Measurements from ENCODE around the gene EXOC6B. TPM values are rescaled to one million over a fixed set of nuclear protein-coding genes. Genes with fewer than 3 reads are reported as not detected.

The EXOC6B gene
- total and polyA plus RNA-seq, 9 of the 15 experiments (the other 6 are each of a cell fraction or from before 2014, with no cell fraction given), result 0.28 to 4.2 (median 2.0) TPM

DNA sequence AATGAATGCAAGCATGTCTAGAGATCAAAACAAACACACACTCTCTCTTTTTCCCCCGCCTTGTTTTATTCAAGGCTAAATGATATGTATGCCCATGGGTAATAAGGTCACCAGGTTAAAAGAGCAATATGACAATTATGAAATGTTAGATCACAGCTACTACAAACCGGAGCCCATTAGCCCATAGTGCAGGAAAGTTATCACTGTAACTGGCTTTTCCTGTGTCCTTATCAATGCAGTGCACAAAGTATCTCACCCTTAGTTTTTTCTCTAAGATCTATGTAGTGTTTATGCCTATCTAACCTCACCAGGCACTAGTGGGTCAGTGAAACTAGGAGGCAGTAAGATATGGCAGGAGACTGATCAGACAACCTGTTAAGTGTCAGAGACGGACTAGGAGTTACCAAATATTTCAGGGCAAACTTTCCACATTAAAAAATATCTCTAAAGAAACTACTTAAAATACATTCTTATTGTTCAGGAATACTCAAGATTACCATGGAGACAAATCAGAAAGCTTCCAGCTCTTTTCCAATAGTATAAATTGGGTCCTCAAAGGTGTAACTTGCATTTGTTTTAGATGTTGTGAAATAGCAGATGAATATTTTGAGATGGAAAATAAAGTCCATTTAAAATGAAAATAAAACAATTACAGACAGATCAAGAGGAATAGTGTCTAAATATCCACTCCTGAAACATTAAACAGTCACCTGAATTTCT, 282.2 kb downstream of the EXOC6B start (continued):
- TF ChIP-seq, protein P1, sequence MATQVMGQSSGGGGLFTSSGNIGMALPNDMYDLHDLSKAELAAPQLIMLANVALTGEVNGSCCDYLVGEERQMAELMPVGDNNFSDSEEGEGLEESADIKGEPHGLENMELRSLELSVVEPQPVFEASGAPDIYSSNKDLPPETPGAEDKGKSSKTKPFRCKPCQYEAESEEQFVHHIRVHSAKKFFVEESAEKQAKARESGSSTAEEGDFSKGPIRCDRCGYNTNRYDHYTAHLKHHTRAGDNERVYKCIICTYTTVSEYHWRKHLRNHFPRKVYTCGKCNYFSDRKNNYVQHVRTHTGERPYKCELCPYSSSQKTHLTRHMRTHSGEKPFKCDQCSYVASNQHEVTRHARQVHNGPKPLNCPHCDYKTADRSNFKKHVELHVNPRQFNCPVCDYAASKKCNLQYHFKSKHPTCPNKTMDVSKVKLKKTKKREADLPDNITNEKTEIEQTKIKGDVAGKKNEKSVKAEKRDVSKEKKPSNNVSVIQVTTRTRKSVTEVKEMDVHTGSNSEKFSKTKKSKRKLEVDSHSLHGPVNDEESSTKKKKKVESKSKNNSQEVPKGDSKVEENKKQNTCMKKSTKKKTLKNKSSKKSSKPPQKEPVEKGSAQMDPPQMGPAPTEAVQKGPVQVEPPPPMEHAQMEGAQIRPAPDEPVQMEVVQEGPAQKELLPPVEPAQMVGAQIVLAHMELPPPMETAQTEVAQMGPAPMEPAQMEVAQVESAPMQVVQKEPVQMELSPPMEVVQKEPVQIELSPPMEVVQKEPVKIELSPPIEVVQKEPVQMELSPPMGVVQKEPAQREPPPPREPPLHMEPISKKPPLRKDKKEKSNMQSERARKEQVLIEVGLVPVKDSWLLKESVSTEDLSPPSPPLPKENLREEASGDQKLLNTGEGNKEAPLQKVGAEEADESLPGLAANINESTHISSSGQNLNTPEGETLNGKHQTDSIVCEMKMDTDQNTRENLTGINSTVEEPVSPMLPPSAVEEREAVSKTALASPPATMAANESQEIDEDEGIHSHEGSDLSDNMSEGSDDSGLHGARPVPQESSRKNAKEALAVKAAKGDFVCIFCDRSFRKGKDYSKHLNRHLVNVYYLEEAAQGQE (IDR thresholded peaks at IDR 0.05; ENCODE audit: borderline replicate concordance), result no peak
- TF ChIP-seq, protein P1 (CRISPR knock-in tag; IDR thresholded peaks at IDR 0.05; ENCODE audit: low read depth), result no peak
- TF ChIP-seq ATF7 (IDR thresholded peaks at IDR 0.05) (peak; percentile 63), ZNF184 (CRISPR knock-in tag; IDR thresholded peaks at IDR 0.05) (no peak), ZNF316 (IDR thresholded peaks at IDR 0.05) (no peak), HSF4 (CRISPR knock-in tag; IDR thresholded peaks at IDR 0.05; ENCODE audit: borderline replicate concordance) (no peak), ZNF224 (CRISPR knock-in tag; IDR thresholded peaks at IDR 0.05) (no peak), TAF9B (IDR thresholded peaks at IDR 0.05; ENCODE audit: partially characterized antibody) (no peak), DDX20 (tag; IDR thresholded peaks at IDR 0.05; ENCODE audit: low read depth) (no peak), PCBP1 (IDR thresholded peaks at IDR 0.05; ENCODE audit: low read depth, low read length, poor library complexity, severe bottlenecking) (no peak), ZNF77 (CRISPR knock-in tag; IDR thresholded peaks at IDR 0.05) (no peak), HMG20B (CRISPR knock-in tag; IDR thresholded peaks at IDR 0.05) (no peak), PCBP2 (IDR thresholded peaks at IDR 0.05; ENCODE audit: low read depth, low read length, poor library complexity, severe bottlenecking) (no peak), TCF7 (IDR thresholded peaks at IDR 0.05; ENCODE audit: borderline replicate concordance) (peak; percentile 97), FOXM1 (IDR thresholded peaks at IDR 0.05; ENCODE audit: low read depth) (peak; percentile 97), FOXM1 (CRISPR knock-in tag; IDR thresholded peaks at IDR 0.05; ENCODE audit: low read depth) (no peak), THRAP3 (IDR thresholded peaks at IDR 0.05; ENCODE audit: borderline replicate concordance) (no peak)
- TF ChIP-seq, protein P2, sequence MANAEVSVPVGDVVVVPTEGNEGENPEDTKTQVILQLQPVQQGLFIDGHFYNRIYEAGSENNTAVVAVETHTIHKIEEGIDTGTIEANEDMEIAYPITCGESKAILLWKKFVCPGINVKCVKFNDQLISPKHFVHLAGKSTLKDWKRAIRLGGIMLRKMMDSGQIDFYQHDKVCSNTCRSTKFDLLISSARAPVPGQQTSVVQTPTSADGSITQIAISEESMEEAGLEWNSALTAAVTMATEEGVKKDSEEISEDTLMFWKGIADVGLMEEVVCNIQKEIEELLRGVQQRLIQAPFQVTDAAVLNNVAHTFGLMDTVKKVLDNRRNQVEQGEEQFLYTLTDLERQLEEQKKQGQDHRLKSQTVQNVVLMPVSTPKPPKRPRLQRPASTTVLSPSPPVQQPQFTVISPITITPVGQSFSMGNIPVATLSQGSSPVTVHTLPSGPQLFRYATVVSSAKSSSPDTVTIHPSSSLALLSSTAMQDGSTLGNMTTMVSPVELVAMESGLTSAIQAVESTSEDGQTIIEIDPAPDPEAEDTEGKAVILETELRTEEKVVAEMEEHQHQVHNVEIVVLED (CRISPR knock-in tag; IDR thresholded peaks at IDR 0.05), result 0 out of 2 replicates have a peak, but pooled peaks have one; percentile 15
- TF ChIP-seq, protein P3, sequence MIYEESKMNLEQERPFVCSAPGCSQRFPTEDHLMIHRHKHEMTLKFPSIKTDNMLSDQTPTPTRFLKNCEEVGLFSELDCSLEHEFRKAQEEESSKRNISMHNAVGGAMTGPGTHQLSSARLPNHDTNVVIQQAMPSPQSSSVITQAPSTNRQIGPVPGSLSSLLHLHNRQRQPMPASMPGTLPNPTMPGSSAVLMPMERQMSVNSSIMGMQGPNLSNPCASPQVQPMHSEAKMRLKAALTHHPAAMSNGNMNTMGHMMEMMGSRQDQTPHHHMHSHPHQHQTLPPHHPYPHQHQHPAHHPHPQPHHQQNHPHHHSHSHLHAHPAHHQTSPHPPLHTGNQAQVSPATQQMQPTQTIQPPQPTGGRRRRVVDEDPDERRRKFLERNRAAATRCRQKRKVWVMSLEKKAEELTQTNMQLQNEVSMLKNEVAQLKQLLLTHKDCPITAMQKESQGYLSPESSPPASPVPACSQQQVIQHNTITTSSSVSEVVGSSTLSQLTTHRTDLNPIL (CRISPR knock-in tag; IDR thresholded peaks at IDR 0.05), result no peak

Data from K562 (cell line).